ENCODE data around the gene MGMT.
A peak's percentile ranks its signal among the peaks of the same experiment; 100 is the strongest.

Gene MGMT

DNA sequence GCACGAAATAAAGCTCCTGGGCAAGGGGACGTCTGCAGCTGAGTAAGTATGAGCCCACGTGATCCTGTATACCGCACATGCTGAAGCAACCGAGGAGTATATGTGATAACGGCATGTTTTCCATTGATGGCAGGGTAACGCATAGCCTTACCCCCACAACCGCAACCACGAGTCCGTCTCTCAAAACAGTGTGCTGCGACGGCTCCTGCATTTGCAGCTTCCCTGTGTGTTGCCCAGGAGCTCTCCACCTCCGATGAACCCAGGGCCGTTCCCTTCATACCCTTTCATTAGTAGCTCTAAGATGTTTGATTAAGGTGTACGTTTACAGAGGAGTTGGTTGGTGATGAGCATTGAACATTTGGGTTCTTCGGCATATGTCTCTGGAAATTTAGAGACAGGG is 69.3 kb downstream of the MGMT start:
- DNase-seq (ENCODE audit: low read depth, low spot score), result no peak
- no peak overlapping the region for H3K27ac ChIP-seq

DNA sequence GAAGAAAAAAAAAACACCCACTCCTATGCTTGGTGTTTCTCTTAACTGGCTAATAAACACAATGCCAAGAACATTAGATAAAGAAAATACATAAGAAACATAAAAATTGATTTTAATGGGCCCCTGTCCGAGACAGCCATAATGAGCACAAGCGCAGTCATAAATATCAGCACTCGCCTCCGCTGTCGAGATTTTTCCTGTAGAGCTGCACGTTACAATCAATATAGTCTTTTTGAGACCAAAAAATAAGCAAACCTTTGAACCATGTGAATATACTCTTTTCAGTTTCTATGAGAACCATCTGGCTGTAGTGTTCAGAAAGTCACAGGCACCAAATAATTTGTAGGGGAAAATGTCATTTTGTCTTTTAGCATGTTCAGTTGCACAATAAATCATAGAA is 70.1 kb downstream of the MGMT start:
- H3K27ac ChIP-seq, result no peak overlapping the region
- DNase-seq (ENCODE audit: low read depth, low spot score), result no peak

DNA sequence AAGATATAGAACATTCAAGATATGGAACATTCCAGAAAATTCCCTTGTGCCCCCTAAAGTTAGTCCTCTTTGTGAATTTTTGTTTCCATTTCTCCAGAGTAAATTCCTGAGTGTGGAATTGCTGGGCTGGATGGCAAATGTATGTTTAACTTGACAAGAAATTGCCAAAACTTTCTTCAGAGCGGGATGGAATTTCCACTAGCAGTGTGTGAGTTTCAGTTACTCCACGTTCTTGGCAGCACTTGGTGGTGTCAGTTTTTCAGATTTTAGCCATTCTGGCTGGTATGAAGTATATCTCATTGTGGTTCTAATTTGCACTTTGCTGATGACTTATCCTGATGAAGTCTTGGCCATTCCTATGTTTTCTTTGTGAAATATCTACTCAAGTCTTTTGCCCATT is 71.2 kb downstream of the MGMT start:
- DNase-seq (ENCODE audit: low read depth, low spot score), result no peak
- no peak overlapping the region for H3K27ac ChIP-seq

DNA sequence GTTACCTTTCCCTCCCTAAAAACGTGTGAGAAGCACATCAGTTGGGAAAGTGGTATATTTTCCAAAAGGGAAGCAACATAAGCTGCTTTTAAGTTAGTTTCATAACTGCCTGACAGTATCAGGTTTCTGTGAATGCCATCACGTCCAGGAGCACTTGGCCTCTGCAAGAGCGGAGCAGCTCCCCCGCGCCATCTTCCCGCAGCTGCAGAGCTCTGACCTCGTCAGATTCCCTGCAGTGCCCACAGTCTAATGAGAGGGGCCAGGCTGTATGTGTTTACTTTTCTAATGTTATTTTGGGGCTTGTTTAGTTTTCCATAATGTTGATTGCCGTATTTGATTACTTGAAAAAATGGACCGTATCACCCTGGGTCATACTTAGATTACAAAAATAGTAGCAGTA is 74.2 kb downstream of the MGMT start:
- H3K27ac ChIP-seq, result no peak overlapping the region
- DNase-seq (ENCODE audit: low read depth, low spot score), result no peak

DNA sequence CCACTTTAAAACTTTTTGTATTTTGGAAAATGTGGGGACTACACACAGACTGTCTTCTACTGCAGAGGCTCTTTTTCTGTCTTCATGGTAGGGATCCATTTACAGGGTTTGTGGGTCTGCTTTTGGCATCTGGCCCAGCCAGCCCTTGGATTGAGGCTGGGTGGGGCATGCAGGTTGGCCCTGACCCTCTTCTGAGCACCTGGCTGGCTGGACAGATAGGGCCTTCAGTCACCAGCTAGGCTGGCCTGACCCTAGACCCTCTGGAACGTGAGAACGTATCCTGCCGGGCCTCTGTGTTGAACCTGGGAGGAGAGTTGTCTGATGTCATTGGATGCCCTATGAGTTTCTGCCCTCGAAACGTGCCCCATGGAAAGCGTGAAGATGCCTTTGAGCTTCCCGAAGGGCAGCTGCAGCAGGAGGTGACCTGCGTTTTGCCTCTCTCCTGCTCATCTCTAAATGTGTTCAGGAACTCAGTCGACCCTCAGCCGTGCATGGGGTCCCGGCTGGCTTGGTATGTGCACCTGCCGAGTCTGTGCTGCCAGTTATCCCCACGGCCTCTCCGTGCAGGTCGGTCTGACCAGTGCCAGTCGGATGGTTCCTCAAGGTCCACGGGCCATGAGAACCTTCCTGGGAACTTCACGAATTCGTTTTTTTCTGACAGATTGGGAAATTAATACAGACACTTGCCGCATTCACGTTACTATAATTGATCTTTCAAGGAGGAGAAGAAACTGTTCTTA is 74.9 kb downstream of the MGMT start:
- no peak overlapping the region for H3K27ac ChIP-seq
- no peak for DNase-seq (ENCODE audit: low read depth, low spot score)

DNA sequence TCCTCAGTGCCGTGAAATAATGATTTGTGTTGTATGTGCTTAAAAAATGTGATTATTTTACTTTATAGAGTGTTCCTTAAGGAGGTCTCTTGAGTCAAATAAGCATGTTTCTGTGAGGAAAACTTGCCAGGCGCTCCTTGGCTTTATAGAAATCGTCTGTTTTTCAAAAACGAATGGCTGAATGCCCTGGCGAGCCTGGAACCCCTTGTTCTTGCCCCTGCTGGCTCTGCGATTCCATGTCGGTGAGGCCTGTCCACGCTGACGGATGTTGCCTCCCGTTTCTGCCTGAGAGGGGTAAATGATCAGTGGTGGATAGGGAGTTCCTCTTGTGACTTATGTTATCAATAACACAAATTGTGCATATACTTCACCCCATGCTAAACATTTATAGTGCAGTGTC is 75.5 kb downstream of the MGMT start:
- no peak overlapping the region for H3K27ac ChIP-seq
- no peak for DNase-seq (ENCODE audit: low read depth, low spot score)

- DNase-seq (ENCODE audit: low read depth, low spot score), result no peak
- no peak overlapping the region for H3K27ac ChIP-seq
These were observed 77.5 kb downstream of the MGMT start for GRCh38 chr10:129544205-129545202.

DNA sequence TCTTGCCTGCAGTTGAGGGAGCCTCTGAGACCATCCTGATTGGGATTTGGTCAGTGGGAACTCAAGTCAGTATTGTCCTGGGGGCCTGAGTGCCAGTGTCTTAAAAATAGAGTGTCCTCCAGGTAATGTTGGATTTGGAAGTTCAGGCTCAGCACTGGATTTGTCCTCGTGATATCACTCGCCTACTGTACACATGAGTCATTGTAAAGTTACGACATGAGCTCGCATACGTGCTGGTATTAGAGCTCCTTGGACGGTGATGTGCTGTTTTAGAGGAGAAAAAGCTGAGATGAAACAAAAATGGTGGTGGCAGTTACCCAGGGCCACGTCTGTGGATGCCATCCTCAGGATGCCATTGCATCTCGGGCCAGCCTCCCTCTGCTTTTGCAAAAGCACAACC is 78.2 kb downstream of the MGMT start:
- peak; percentile 33 for DNase-seq (ENCODE audit: low read depth, low spot score)

GRCh38 chr10:129546106-129546505 is 79.1 kb downstream of the MGMT start:
- H3K27ac ChIP-seq, result no peak overlapping the region
- no peak for DNase-seq (ENCODE audit: low read depth, low spot score)

More for the DNA sequence above, 78.2 kb downstream of the MGMT start:
- H3K27ac ChIP-seq, result no peak overlapping the region

DNA sequence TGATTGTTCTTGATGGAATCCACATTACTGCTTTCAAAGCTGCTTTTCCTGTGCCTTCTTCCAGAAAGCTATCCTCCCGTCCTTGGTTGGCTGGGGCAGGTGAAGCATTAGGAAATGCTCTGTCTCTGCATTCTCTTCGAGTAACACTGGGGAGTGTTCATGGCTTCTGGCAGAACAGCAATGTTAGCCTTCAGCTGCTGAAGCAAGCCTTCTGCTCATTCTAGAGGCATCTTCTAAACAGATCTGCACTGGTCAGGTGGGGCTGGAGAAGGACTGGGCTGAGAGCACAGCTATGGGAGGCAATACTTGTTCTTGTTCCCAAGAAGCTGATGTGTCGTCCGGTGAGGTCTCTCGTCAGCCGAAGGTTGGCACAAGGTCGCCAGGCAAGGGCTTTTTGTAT is 80.6 kb downstream of the MGMT start:
- no peak overlapping the region for H3K27ac ChIP-seq
- DNase-seq (ENCODE audit: low read depth, low spot score), result no peak

- no peak for DNase-seq (ENCODE audit: low read depth, low spot score)
- no peak overlapping the region for H3K27ac ChIP-seq
These were observed 81.6 kb downstream of the MGMT start for GRCh38 chr10:129548600-129548999.

DNA sequence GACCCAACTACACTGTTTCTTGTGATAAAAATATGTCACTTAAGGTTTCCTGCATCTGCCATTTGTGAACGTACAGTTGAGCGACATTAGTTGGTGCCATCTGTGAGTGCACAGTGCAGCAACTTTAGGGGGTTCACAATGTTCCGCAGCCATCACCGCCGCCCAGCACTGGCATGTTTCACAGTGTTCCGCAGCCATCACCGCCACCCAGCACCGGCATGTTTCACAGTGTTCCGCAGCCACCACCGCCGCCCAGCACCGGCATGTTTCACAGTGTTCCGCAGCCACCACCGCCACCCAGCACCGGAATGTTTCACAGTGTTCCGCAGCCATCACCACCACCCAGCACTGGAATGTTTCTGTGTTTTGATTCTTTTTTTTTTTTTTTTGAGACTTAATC is 83.0 kb downstream of the MGMT start:
- DNase-seq (ENCODE audit: low read depth, low spot score), result no peak
- H3K27ac ChIP-seq, result no peak overlapping the region

GRCh38 chr10:129550658-129551057 is 83.6 kb downstream of the MGMT start:
- no peak for DNase-seq (ENCODE audit: low read depth, low spot score)
- H3K27ac ChIP-seq, result no peak overlapping the region

GRCh38 chr10:129552119-129552518 is 85.1 kb downstream of the MGMT start:
- DNase-seq (ENCODE audit: low read depth, low spot score), result no peak
- H3K27ac ChIP-seq, result no peak overlapping the region

GRCh38 chr10:129553928-129554327 is 86.9 kb downstream of the MGMT start:
- no peak overlapping the region for H3K27ac ChIP-seq
- no peak for DNase-seq (ENCODE audit: low read depth, low spot score)

- no peak for DNase-seq (ENCODE audit: low read depth, low spot score)
- H3K27ac ChIP-seq, result no peak overlapping the region
These were observed 89.3 kb downstream of the MGMT start for GRCh38 chr10:129556316-129556715.

DNA sequence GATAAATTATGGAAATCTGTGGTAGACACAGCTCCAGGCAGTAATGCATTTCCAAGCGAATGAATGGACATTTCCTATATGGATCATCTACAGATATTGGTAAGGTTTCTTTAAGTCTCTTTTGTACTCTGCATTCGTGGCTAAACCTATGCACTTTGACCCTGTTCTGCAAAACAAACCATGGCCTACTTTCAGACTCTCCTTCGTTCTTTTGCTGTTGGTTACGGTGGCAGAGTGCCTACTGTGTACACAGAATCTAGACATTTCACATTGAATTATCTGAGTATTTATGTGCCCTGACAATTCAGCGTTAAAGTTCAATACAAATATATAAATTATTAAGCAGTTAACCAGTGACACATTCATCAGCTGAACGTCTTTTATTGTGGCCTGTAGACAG is 93.3 kb downstream of the MGMT start:
- DNase-seq (ENCODE audit: low read depth, low spot score), result no peak
- no peak overlapping the region for H3K27ac ChIP-seq

DNA sequence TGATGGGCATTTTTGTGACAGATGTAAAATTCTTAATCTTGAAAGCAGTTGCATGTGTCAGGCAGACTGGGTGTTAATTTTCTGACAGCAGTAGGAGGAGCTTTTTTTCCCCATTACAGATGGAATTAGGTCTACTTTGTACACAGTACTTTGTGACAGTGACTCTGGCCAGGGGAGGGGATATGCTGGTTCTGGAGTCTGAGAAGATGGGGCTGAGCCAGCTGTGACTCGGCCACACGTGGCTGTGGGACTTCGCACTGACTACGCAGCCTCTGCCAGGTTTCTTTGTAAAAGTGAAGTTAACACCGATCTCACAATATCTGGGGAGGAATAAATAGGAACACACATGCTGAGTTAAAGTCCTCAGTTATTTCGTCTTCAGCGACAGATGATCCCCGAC is 95.4 kb downstream of the MGMT start:
- no peak overlapping the region for H3K27ac ChIP-seq
- DNase-seq (ENCODE audit: low read depth, low spot score), result no peak

DNA sequence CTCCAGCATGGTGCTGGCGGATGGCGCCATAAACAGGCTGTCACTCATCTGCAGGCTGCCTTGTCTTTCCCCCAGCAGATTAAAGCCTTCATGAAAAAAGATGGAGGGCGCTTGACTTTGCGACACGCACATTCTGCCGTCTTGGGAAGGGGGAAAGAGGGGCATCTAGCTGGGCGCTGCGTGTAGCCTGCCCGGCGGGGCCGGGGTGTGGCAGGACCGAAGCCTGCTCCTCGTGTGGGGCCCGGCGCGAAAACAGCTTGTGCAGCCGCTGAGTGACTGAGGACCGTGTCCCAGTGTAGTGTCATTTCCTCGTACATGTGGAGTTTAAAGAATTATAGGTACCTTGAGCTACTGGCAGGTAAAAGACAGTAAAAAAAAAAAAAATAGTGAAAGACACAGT is 97.9 kb downstream of the MGMT start:
- DNase-seq (ENCODE audit: low read depth, low spot score), result no peak
- H3K27ac ChIP-seq, result no peak overlapping the region

GRCh38 chr10:129568583-129569344 is 101.7 kb downstream of the MGMT start:
- DNase-seq (ENCODE audit: low read depth, low spot score), result no peak

DNA sequence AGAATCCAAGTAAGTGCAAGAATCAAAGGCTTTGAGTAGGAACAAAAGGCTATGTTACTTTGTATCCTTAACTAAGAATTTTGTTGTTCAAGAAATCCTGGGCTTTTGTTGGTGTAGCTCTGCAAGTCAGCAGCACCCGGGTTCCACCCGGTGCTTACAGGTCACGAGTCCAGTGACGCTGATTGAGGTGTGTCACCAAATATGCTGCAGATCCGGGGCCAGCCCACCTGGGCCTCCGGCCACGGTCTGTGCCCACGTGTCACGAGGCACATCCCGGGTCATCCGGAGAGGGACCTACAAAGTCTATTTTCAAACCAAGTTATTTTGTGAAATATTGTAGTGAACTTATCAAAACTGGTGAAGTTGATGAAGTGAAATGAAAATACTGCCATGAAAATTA is 103.1 kb downstream of the MGMT start:
- no peak for DNase-seq (ENCODE audit: low read depth, low spot score)
- no peak overlapping the region for H3K27ac ChIP-seq

More at GRCh38 chr10:129568583-129569344, 101.7 kb downstream of the MGMT start:
- no peak overlapping the region for H3K27ac ChIP-seq
